ENCODE measurements around the gene ZNF618.

GRCh38 chr9:114021578-114021977 lies 145.5 kb downstream of the ZNF618 start:
- no peak for TF ChIP-seq CTCF (IDR thresholded peaks at IDR 0.05 in 4 of 5, conservative IDR thresholded peaks at IDR 0.05 in 1 of 5)
- no peak for TF ChIP-seq POLR2A (IDR thresholded peaks at IDR 0.05)
